Right atrium auricular region (tissue), 2 donors: ENCODE data around the gene RTN1. TPM values are rescaled to one million over a fixed set of nuclear protein-coding genes. Genes with fewer than 3 reads are reported as not detected.

Source experiments
- DNase-seq: peaks from one replicate; pipeline ENCODE4 v3.0.0-alpha.2; 2019; ENCODE audit warnings: low spot score
- H3K27ac ChIP-seq, 2 donors: fragments of 200-600 bp; sonication (generic); 1 replicate in 1 of 2; 2 replicates in 1 of 2; pipeline ENCODE4 v1.5.1; 2016 to 2019
- H3K27me3 ChIP-seq, 2 donors: fragments of 200-600 bp; sonication (generic); one replicate each; pipeline versions ENCODE4 v1.5.1 to v1.6.0; 2017 to 2019
- H3K36me3 ChIP-seq: fragments of 200-600 bp; sonication (generic); one replicate; pipeline ENCODE4 v1.5.1; 2016
- H3K4me1 ChIP-seq, 2 donors: fragments of 200-600 bp; sonication (generic); one replicate each; pipeline versions ENCODE4 v1.5.1 to v1.6.0; 2017 to 2019
- H3K4me3 ChIP-seq, 2 donors: fragments of 200-600 bp; sonication (generic); 1 replicate in 1 of 2; 2 replicates in 1 of 2; pipeline ENCODE4 v1.5.1; 2017 to 2019; ENCODE audit warnings: mild to moderate bottlenecking in 1 of 2, moderate library complexity in 1 of 2
- H3K9me3 ChIP-seq, 2 donors: fragments of 200-600 bp; sonication (generic); one replicate each; pipeline ENCODE4 v1.5.1; 2019
- CTCF ChIP-seq, 2 donors: fragments of 200-600 bp; sonication (generic); IDR thresholded peaks; one replicate each; pipeline ENCODE4 v1.5.1; 2019; ENCODE audit warnings: antibody characterized with exemption in 2 of 2
- total RNA-seq, 2 donors: library from RNA; depleted of rRNA; stranded (reverse); fragments of >200 nt; gene quantifications; one replicate each; pipeline ENCODE4 v1.1.0, GENCODE V29; 2016

Gene RTN1
- total RNA-seq, 2 donors from 2014 or later, result 1.3 to 2.7 TPM

GRCh38 chr14:59863806-59864525, 6.6 kb downstream of the RTN1 start:
- Histone ChIP-seq H3K27ac (no peak overlapping the region), H3K4me1 (no peaks in the 10 kb centered on the region), H3K27me3 (no peaks in the 10 kb centered on the region), H3K9me3 (no peaks in the 10 kb centered on the region), H3K36me3 (no peaks in the 10 kb centered on the region), H3K4me3 (no peak overlapping the region)
- no peak for DNase-seq
- no peak for TF ChIP-seq CTCF (IDR thresholded peaks at IDR 0.05)

- no peaks in the 10 kb centered on the region for H3K4me1 ChIP-seq
- TF ChIP-seq CTCF (IDR thresholded peaks at IDR 0.05), result no peak
These were observed 13.2 kb downstream of the RTN1 start for GRCh38 chr14:59857328-59857727.

GRCh38 chr14:59852350-59852749, 18.2 kb downstream of the RTN1 start:
- no peak for DNase-seq
- TF ChIP-seq CTCF (IDR thresholded peaks at IDR 0.05), result no peak
- no peak overlapping the region for H3K4me3 ChIP-seq

More at GRCh38 chr14:59857328-59857727, 13.2 kb downstream of the RTN1 start:
- Histone ChIP-seq H3K27ac (no peak overlapping the region), H3K4me3 (no peak overlapping the region), H3K27me3 (no peaks in the 10 kb centered on the region), H3K9me3 (no peaks in the 10 kb centered on the region), H3K36me3 (no peaks in the 10 kb centered on the region)
- no peak for DNase-seq

GRCh38 chr14:59850458-59850857, 20.1 kb downstream of the RTN1 start:
- Histone ChIP-seq H3K4me1 (no peaks in the 10 kb centered on the region), H3K27ac (no peak overlapping the region), H3K4me3 (no peak overlapping the region), H3K27me3 (no peaks in the 10 kb centered on the region), H3K9me3 (no peaks in the 10 kb centered on the region), H3K36me3 (no peaks in the 10 kb centered on the region)
- DNase-seq, result no peak
- TF ChIP-seq CTCF (IDR thresholded peaks at IDR 0.05), result no peak

More at GRCh38 chr14:59852350-59852749, 18.2 kb downstream of the RTN1 start:
- H3K4me1 ChIP-seq, result no peaks in the 10 kb centered on the region
- no peaks in the 10 kb centered on the region for H3K27me3 ChIP-seq
- no peaks in the 10 kb centered on the region for H3K36me3 ChIP-seq
- no peaks in the 10 kb centered on the region for H3K9me3 ChIP-seq
- H3K27ac ChIP-seq, result no peak overlapping the region

- Histone ChIP-seq H3K9me3 (no peaks in the 10 kb centered on the region), H3K36me3 (no peaks in the 10 kb centered on the region), H3K27me3 (no peaks in the 10 kb centered on the region), H3K4me3 (no peak overlapping the region), H3K27ac (no peak overlapping the region), H3K4me1 (no peaks in the 10 kb centered on the region)
- DNase-seq, result no peak
- TF ChIP-seq CTCF (IDR thresholded peaks at IDR 0.05), result no peak
These were observed 21.0 kb downstream of the RTN1 start for GRCh38 chr14:59849411-59850130.
